ENCODE measurements around the gene NVL.
A peak's percentile ranks its signal among the peaks of the same experiment; 100 is the strongest.
"Not testable (repeated sequence)": the region's sequence is repeated elsewhere in the genome, so short reads cannot be mapped to it uniquely, and the experiment has no call there.

The NVL gene

DNA sequence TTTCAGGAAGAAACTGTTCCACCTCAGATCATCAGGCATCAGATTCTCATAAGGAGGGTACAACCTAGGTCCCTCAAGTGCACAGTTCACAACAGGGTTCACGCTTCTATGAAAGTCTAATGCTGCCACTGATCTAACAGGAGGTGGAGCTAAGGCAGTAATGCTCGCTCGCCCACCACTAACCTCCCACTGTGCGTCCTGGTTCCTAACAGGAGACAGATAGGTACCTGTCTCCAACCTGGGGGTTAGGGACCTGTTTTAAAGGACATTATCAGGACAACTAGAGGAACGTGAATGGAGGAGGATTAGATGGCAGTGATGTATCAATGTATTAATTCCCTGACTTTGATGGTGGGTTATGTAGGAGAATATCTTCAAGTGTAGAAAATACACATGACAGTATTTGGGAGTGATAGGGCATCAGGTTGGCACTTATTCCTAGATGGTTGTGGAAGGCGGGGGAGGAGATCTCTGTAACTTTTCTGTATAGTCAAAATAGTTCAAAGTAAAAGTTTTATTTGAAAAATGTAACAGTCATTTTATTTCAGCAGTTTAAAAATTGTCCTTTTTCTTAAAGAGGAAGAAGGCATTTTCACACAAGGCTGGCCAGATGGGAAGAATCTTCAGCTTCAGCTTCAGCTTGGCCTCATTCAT is 103.0 kb downstream of the NVL start:
- DNase-seq = no peak

DNA sequence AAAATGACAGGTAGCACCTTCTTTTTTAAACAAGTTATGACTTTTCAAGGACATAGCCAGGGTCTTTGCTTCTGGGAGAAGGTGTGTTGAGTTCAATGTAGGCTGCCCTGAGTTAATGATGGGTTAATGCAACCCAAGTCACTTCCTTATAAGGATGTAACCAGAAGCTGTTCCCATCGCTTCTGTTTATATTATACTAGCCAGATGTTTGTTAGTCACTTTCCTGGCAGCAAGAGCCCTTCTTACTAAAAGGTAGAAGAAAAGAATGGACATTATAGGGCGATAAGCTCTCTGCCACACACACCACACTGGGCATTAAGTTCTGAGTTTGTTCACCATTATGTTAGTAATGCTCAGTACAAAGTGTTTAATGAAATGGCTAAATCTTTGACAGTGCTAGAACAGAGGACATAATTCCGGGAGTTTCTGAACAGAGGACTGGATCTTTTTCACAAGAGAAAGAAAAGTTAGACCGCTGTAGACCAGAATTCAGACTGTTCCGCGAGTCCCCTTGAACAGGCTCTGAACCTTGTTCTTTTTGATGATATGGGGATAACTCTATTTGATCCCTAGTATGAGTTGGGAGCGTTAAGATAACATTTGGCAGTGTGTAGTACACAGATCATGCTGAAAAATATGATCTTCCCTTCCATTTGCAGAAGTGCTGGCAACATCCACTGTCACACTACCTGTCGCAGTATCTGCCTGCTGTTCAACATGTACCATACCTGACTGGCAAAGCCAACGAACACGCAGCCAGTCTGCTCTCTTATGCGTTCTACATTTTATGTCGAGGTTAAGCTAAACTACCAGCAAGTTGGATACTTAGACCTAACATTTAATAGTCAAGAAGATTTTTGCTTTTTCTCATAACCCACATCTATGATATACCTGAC is 105.9 kb downstream of the NVL start:
- no peak for DNase-seq

DNA sequence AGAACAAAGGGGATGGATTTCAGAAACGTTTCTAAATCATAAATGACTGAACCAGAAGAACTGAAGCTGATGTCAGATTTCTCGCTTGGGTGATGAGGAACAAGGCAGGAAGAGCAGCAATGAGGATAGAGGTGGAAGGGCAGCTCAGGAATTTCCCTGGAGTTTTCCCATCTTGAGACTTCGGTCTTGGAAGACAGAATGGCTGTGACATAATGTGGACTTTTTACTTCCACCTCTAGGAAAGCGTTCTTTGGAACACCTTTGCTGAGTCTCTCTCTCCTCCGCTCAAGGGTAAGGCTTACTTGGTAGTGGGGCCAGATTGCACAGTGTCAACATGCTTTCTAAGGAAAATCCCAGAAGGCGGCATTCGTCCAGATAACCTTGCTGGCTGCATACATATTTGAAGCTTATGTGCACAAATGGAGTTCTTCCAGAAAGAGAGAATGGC is 110.3 kb downstream of the NVL start:
- DNase-seq = no peak

DNA sequence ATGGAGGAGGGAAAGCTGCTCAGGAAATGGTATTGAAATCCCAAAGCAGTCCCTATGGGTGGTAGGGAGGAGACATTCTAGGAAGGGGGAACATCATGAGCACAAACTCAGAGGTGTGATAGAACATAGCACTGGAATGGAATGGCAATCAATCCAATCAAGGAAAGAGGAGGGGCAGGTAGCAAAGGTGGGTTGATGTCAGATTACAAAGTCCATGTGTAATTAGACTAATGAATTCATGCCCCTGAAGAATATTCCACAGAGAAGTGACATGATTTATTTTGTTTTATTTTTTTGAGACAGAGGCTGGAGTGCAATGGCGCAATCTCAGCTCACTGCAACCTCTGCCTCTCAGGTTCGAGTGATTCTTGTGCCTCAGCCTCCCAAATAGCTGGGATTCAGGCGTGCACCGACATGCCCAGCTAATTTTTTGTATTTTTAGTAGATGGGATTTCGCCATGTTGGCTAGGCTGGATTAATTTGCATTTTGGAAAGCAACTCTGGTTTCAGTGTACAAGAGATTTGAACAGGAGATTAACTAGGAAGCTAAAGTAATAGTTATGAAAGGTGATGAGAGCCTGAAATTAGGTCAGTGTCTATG is 110.9 kb downstream of the NVL start:
- no peak for DNase-seq

DNA sequence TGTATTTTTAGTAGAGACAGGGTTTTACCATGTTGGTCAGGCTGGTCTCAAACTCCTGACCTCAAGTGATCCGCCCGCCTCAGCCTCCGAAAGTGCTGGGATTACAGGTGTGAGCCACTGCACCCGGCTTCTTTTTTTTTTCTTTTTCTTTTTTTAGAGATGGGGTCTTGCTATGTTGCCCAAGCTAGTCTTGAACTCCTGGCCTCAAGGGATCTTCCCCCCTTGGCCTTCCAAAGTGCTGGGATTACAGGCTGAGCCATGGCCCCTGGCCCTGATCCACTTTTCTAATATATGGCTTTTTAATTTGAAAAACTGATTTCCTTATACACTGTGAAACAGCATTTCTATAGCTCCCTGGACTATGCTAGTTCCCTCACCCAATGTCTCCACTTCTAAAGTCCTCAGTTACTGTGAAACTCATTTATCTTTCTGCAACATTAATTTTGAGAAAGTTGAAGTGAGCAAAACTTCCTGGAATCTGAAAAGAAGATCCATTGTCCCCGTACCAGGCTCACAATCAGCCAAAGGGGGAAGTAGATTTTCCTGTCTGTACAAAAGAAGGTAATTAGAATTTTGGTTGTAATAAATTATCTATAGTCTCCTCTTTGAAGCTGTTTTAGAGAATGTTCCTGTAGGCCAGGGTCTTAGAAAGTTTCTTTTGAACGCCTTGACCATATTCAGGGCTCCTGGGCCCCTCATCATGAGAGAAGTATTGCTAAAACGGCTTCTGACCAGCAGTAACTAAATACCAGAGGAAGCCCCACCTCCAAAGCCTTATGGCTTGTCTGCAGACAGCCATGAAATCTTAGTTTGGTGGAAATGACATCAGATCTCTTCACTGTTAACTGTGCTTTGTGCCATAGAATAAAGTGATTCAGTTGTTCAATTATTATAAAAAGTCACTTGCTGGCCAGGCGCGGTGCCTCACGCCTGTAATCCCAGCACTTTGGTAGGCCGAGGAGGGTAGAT is 112.0 kb downstream of the NVL start:
- DNase-seq = peak; percentile 37

DNA sequence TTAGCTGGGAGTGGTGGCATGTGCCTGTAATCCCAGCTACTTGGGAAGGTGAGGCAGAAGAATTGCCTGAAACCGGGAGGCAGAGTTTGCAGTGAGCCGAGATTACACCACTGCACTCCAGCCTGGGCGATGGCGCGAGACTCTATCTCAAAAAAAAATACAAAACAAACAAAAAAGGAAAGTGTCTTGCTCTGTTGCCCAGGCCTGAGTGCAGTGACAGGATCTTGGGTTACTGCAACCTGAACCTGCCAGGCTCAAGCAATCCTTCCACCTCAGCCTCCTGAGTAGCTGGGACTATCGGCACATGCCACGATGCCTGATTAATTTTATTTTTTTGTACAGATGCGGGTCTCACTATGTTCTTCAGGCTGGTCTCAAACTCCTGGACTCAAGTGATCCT is 113.6 kb downstream of the NVL start:
- no peak for DNase-seq

DNA sequence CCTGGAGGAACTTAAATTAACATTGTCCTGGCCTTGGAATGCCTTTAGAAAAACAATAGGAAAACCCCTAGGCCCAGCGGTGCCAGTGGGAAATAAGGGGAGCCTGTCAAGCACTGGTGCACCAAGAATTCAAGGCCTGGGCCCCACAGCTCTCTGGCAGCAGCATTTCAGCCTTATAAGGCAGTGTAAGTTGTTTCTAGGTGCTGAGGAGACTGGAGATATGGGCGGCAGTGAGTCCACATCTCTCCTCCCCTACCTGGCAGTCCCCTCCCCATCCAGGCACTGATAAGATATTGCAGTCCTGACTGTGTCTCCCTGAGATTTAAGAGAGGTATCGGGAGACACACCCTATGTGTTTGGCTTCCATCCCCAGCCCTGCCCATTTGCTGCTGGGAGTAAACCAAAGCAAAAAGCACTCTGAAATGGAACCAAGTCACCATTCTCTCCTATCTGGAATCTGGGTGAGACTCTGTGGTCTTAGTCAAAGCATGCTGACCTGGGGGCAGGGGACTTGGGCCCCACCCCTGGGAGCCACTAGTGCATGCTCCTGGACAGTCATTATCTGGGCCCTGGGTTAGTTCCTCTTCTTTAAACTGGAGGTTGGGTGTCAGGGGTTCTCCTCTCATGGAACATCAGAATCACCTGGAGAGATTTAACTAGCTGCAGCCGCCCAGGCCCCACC is 116.4 kb downstream of the NVL start:
- no peak for DNase-seq

DNA sequence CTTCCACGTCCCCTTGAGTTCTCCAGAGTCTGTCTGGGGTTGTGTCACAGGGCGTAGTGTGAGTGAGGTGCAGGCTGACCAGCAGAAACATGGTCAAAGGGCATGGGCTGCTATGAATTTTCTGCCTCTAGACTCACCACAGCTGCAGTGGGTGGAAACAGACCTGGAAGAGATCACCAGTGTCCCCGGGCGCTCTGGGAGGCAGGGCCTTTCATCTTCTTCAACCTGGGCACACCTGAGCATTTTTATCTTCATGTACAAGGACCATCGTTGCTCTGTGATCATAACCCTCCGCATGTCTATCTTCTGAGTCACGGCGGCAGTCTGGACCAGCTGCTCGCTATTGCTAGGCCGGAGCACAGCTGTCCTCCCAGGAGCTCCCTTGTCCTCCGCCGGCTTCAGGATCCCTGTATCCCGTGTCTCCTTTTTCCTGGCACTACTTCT is 117.3 kb downstream of the NVL start:
- DNase-seq = no peak

DNA sequence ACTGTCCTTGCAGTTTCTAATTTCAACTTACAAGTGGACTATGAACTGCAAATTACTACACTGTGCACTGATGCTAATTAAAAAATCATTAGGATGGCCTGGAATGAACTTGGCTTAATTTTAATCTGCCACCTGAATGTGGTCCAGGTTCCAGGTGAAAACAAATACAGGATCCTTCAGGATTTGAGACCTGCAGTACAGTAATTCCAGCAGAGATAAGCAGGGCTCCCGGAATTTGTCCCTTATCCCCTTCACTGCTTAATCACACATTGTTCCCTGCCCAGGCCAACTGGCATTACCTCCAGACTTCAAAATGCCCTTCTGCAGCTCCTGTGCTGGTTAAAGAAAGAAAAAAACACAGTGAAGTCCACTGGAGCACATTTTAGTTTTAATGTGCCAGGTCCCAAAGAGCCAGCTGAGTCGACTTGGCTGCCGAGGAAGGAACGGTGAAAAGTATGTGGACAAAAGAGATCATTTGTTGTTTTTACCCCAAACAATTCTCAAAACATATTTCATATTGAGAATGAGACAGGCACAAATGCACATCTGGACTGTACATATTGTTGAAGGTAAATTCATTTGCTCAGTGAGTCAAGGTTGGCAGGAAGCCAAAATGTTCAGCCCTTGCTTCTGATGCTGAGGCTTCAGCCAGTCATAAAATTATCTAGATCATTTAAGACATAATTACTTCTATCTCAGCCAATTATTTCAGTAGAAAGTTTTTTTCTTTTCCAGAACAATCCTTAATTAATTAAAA is 118.6 kb downstream of the NVL start:
- DNase-seq = no peak

DNA sequence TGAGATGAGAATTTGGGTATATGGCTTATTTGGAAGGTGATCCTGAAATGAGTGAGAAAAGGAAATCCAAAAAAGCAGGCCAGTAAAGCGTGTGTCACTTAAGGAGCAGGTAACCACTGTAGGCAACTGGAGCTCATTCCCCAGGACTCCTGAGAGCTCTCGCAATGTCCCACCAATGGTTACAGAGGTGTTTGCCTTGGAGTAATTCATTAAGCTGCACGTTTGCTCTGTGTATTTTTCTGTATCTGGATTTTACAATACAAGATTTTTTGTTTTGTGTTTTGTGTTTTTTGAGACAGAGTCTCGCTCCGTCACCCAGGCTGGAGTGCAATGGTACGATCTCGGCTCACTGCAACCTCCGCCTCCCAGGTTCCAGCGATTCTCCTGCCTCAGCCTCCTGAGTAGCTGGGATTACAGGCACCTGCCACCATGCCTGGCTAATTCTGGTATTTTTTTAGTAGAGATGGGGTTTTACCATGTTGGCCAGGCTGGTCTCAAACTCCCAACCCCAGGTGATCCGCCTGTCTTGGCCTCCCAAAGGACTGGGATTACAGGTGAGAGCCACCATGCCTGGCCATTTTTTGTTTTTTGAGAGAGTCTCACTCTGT is 123.9 kb downstream of the NVL start:
- DNase-seq = not testable (repeated sequence)

DNA sequence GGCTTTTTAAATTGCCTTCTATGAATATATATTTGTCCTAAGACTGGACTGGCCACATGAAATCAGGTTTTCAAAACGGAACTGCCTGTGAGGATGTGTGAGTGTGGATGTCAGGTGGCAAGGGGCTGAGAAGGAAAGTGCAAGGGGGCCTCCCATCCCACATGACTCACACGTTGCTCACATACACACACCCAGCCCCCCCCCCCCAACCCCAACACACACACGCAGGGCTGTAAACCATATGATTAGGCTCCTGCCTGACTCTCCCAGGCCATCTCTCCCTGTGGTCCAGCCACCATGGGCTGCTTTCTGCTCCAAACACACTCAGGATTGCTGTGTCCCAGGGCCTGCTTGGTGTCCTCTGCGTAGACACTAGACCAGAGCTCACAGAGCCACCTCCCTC is 124.5 kb downstream of the NVL start:
- DNase-seq = peak; percentile 31

DNA sequence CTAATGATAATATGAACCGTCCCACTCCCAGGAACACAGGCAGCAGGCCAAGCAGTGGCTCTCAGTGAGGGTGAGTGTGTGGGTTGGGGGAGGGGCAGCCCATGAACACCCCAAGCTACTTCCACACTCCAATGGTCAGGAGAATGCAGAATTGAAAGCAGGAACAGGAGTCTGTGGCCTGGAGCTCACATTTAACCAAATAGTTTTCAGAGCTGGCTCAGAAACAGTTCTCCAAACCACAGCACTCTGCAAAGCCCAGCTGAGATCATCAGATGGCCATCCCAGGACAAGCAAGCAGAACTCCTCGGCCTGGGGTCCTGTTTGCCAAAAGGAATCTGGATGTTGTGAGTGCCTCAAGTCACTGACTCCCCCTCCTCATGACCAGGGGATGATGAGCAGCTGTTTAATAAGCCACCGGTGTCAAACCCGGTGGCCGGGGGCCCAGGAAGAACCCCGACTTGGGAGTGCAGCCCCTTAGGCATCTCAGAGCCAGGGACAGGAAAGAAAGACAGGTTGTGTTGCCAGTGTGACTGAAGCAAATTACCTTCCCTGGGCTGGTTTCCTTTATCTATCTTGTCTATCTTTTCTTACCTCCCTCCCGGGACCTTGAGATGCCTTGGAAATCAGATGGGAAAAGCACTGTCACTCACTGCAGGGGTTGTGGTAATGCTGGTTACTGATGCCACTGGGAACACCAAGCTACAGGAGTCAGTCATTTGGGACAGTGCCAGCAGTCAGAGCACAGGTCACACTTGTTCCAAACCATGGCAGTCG is 126.5 kb downstream of the NVL start:
- no peak for DNase-seq

DNA sequence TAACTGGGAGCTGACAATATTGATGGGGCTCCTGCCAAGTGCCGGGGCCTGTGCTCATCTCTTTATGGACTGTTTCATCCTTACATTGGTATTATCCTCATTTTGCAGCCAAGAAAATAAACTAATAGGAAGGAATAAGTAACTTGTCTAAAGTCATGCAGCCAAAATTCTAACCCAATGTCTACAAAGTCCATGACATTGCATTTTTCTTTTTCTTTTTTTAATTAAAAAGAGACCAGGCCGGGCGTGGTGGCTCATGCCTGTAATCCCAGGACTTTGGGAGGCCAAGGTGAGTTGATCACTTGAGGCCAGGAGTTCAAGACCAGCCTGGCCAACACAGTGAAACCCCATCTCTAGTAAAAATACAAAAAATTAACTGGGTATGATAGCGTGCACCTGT is 128.1 kb downstream of the NVL start:
- DNase-seq = no peak

DNA sequence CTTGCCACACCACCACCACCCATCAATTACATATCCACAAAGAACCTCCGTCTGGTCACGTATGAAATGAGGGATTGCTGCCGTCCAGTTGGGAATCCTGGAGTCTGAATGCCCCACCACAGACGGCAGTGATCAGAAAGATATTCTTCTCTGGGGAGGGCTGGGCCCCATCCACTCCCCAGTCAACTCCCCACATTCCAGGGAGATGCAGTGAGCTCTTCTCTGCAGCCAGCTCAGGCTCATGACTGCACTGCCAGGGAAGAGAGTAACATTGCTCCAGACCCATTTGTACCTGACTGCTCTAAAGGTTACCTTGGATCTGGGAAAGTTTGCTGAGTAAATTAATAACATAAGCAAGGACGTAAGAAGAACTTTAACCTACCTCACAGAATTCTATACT is 128.6 kb downstream of the NVL start:
- DNase-seq = no peak

DNA sequence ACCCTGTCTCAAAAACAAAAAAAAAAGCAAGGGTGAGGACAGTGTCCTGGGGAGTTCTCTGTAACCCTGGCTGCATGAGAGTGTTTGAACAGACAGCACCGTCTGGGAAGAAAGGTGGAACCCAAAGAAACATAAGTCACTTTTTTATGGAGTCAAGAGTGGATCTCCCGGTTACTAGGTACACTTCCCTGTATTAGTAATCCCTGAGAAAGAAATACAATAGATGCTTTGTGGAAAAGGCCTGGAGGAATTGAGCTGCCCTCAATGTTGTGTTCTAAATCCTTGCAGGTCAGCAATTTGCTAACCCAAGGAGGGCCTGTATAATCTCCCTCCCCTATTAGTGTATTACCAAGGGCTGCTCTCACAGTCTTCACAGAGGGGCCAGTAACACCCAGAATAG is 130.3 kb downstream of the NVL start:
- DNase-seq = no peak

DNA sequence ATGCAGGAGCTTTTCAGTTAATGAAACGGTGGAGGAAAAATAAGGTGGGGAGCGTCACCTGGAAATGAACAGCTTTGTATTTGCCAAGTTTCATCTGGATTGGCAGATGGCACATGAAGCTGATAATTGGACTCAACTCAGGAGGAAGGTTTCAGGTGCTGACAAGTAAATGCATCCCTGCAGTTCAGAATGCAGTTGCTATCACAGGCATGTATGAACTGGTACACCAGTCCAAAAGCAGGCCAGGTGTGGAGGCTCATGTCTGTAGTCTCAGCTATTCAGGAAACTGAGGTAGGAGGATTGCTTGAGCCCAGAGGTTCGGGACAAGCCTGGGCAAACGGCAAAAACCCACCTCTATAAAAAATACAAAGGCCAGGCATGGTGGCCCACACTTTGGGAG is 131.4 kb downstream of the NVL start:
- no peak for DNase-seq

DNA sequence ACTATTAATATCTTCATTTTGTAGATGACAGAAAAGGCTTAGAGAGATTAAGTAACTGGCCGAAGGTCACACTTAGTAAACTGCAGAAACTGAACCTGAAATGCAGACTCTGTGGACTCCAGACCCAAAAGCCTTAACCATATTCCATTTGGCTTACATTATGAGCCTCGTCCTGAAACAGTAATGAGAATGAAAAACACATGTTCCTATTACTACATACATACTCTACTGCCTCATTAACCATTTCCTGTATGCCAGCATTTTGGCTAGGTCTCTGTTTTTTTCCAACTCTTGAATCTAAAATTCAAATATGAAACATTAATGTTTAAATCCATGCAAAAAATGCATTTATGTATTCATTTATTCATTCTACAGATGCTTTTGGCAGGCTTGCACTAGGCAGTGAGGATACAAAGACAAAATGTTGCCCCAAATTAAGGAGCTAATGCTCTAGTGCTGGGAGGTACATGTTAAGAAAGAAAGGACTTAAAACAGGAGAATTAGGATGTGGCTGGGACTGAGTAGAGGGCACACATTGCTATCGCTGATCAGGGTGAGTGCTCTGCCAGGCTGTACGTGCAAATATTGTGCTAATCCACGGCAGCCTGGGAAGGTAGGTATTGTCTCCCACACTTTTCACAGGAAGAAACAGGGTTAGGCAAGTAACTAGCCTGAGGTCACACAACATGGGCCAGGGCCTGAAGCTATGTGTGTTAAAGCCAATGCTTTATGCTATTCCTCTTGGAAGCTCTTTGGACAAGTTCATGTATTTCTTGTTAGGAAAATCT is 133.0 kb downstream of the NVL start:
- DNase-seq = no peak

DNA sequence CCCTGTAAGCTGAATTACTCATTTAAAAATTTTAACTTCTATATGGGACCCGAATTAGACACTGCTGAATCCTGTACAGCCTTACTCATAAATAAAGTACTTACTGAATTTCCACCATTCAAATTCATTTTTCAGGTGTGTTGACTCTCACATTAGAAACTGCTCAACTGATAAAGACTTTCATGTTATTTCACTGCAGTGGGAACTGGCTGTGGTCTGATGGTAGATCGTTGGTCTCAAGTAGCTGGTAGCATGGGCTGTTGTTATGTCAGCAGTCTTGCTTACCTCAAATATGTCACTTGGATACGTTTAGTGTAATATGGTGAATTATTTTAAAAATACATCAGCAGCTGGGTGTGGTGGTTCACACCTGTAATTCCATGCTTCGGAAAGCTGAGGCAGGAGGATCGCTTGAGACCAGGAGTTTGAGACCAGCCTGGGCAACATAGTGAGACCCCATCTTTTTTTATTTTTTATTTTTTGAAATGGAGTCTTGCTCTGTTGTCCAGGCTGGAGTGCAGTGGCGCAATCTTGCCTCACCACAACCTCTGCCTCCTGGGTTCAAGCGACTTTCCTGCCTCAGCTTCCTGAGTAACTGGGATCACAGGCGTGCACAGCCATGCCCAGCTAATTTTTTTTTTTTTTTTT is 136.5 kb downstream of the NVL start:
- no peak for DNase-seq

All from GF-D8 (cell line).